GM10266 (cell line): Measurements from ENCODE around the gene ZNF787.

Experiments
- DNase-seq: peaks from one replicate; pipeline ENCODE4 v3.0.0; 2012; ENCODE audit errors: extremely low spot score
- TF ChIP-seq, protein P1 (sequence below): IDR thresholded peaks from 2 replicates; pipeline ENCODE4 v1.5.1; 2012; ENCODE audit warnings: mild to moderate bottlenecking, low read depth; ENCODE audit not compliant: control insufficient read depth, insufficient read depth; ENCODE audit errors: missing control alignments

Gene ZNF787

DNA sequence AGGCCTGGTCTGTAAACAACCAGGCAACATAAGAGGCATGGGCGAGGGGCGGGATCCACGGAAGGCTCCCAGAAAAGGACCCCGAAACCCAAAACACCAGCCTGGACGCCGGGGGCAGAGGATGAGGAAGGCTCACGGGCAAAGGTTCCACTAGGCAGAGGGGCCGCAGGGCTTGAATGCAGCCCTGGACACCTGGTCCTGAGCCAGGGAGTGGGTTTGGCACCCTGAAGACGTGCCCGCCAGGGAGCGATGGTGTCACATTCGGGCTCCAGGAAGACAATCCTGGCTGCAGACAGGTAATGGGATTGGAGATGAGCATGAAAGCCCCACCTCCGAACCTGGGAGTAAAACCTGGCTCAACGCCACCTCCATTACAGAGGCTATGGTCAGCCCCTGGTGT, 31.8 kb downstream of the ZNF787 start:
- TF ChIP-seq, protein P1, sequence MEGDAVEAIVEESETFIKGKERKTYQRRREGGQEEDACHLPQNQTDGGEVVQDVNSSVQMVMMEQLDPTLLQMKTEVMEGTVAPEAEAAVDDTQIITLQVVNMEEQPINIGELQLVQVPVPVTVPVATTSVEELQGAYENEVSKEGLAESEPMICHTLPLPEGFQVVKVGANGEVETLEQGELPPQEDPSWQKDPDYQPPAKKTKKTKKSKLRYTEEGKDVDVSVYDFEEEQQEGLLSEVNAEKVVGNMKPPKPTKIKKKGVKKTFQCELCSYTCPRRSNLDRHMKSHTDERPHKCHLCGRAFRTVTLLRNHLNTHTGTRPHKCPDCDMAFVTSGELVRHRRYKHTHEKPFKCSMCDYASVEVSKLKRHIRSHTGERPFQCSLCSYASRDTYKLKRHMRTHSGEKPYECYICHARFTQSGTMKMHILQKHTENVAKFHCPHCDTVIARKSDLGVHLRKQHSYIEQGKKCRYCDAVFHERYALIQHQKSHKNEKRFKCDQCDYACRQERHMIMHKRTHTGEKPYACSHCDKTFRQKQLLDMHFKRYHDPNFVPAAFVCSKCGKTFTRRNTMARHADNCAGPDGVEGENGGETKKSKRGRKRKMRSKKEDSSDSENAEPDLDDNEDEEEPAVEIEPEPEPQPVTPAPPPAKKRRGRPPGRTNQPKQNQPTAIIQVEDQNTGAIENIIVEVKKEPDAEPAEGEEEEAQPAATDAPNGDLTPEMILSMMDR = no peak
- no peak for DNase-seq

DNA sequence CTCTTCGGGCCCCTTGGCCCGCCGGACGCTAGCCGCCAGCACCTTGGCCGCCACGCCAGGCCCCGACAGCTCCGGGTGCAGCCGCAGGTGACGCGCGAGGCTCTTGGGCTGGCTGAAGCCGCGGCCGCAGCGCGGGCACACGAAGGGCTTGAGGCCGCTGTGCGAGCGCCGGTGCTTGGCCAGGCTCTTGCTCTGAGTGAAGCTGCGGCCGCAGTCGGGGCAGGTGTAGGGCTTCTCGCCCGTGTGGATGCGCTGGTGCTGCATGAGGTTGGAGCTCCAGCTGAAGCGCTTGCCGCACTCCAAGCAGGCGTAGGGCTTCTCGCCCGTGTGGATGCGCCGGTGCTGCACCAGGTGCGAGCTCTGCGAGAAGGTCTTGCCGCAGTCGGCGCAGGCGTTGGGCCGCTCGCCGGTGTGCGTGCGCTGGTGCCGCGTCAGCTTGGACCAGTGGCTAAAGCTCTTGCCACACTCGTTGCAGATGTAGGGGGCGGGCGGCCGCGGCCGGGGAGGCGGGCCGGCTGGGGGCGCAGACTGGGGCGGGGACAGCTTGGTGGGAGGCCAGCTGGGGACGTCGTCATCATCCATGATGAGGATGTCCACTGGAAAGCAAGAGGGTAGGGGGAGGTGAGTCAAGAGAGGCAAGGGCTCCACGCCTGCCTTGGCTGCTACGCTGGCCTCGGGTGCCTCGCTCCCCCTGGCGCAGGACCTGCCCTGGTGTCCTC, 32.4 kb downstream of the ZNF787 start:
- TF ChIP-seq, protein P1 = no peak
- no peak for DNase-seq

GRCh38 chr19:56087647-56088496, 33.2 kb downstream of the ZNF787 start:
- TF ChIP-seq, protein P1 = no peak

DNA sequence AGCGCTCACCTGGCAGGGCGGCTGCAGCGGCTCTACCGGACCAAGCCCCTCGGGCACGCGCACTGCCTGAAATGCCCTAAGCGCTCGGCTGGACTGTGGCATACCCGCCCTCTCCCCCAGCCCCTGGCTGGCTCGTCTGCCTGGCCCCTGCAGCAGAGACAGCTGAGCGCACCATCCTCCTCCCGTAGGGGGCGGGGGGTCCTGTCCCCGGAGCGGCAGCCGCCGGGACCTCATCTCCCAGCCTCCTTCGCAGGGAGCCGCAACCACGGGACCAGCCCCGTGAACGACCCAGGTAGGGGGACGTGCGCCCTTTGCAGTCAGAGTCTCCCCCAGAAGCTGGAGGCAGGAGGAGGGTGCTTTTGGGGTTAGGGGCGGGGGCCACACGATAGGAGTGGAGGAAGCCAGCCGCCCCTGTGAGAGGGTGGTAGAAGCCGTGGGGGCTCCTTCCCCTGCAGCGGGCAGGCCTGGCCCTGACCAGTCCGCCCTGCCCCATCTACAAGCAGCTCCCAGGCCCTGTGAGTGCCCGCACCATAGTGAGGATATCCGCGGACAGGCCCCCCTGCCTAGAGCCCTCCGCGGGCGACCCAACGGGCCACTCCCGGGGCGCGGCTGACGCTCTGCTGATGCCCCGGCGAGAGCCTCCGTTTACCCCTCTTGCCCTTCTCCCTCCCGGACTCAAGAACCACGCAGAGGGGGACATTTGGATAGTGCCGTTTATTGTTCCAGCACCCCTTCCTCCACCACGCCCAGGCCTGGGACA, 34.2 kb downstream of the ZNF787 start:
- DNase-seq = peak; percentile 14
- TF ChIP-seq, protein P1 = no peak

More at GRCh38 chr19:56087647-56088496, 33.2 kb downstream of the ZNF787 start:
- no peak for DNase-seq

DNA sequence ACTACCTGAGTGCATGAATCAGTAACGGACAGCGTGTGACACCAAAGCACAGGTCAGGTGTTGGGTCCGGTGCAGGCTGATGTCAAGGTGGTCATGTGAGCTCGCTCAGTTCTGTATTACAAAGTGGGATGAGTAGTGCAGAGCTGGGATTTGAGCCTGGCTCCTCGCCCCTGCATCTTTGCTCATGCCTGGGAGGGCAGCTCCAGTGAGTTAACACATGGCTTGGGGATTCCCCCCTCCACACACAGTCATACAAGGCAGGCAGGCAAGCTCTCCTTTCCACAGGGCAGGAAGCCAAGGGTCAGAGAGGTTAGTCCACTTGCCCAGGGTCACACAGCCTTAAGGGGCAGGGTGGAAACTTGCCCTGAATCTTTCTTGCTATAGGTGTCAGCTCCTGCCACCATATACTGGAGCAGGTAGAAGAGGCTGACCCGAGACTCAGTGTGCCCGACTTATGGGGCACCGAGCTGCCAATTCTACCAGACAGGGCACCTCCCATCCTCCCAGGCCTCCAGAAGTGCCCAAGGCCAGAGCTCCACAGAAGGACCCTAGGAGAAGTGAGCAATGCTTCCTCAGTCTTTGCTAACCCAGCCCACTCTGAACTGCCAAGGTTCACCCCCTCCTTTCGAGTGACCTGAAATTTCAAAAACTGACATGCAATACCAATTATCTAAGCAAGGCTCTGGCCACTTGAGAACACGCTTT, 35.4 kb downstream of the ZNF787 start:
- TF ChIP-seq, protein P1 = no peak
- DNase-seq = peak; percentile 40

- TF ChIP-seq, protein P1 = no peak
- DNase-seq = no peak
Observed at GRCh38 chr19:56084835-56085536, 36.1 kb downstream of the ZNF787 start.
